Measurements from ENCODE around the gene STARD5. TPM values are rescaled to one million over a fixed set of nuclear protein-coding genes. Genes with fewer than 3 reads are reported as not detected.

STARD5 gene
- total and polyA plus RNA-seq, 2 of the 4 experiments (the other 2 are of a cell fraction), result 5.0 to 22.8 TPM

DNA sequence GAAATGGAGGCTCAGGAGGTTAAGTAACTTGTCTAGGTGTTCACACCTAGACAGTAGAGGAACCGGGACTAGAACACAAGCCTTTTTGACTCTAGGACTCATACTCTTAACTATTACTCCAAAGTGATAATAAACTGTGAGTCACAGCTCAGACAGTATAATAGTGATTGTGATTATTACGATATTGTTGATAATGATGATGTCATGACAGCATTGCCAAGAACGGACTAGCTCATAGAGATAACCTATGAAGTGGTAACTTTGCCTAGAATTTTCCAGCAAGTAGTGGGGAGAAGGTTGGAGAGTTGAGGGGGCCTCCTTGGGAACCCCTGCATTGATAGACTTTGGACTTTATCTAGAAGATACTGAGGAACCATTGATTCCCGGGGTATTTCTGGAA is 34.0 kb downstream of the STARD5 start:
- no CpG with 5 or more reads among the region's 4 CpGs for WGBS, 2 experiments (ENCODE audit: extremely low coverage in 2 of 2, insufficient read length in 1 of 2)
- ChIA-PET POLR2A (ENCODE audit: unreplicated experiment) (no interaction called here), CTCF (no interaction called here)
- Histone ChIP-seq H2AK5ac (ENCODE audit: low read depth, low read length) (no peak overlapping the region), H3K4ac (ENCODE audit: low read depth, low read length) (no peak overlapping the region), H3K9me1 (ENCODE audit: insufficient read depth, low read length) (0 out of 2 replicates have a peak, but pooled peaks cover 11% of the 10 kb centered on the region), H4K8ac (ENCODE audit: low read depth in 2 of 2, low read length in 2 of 2) (no peak overlapping the region), H3K4me3 (ENCODE audit: insufficient read depth, low read depth, low read length) (no peak overlapping the region), H3K23ac (ENCODE audit: low read depth, low read length) (no peak overlapping the region), H2AK9ac (replicated peaks; ENCODE audit: low read depth, low read length, poor library complexity) (no peak overlapping the region), H3K27me3 (ENCODE audit: control insufficient read depth, insufficient read depth, low read length) (no peaks in the 10 kb centered on the region), H3K9ac (ENCODE audit: low read depth, low read length) (no peak overlapping the region), H3K4me2 (ENCODE audit: low read depth, low read length) (no peak overlapping the region), H3K4me1 (ENCODE audit: control insufficient read depth, insufficient read depth, low read length) (no peaks in the 10 kb centered on the region), H4K20me1 (ENCODE audit: insufficient read depth, low read length) (no peaks in the 10 kb centered on the region), H3K56ac (ENCODE audit: extremely low read depth, insufficient read depth, low read length) (no peak overlapping the region), H3K36me3 (ENCODE audit: control insufficient read depth, insufficient read depth, low read length) (peaks cover 22% of the 10 kb centered on the region; the same call in 1 of the 2 replicates), H3K79me1 (ENCODE audit: low read depth in 1 of 2, low read length in 2 of 2) (no peaks in the 10 kb centered on the region), H2AFZ (replicated peaks; ENCODE audit: low read length, poor library complexity) (no peak overlapping the region), H4K5ac (ENCODE audit: low read depth, low read length) (no peak overlapping the region), H3K14ac (replicated peaks; ENCODE audit: low read depth, low read length) (no peak overlapping the region), H2BK120ac (ENCODE audit: low read depth, low read length) (no peak overlapping the region), H3K18ac (ENCODE audit: low read depth, low read length) (no peak overlapping the region), H2BK15ac (ENCODE audit: low read depth, low read length) (no peak overlapping the region), H2BK20ac (ENCODE audit: low read depth, low read length) (no peak overlapping the region), H4K91ac (ENCODE audit: insufficient read depth, low read depth, low read length) (no peak overlapping the region), H2BK5ac (ENCODE audit: low read depth, low read length, poor library complexity, severe bottlenecking) (no peak overlapping the region), H3K9me3 (ENCODE audit: control insufficient read depth, insufficient read depth, low read length) (no peaks in the 10 kb centered on the region), H3K27ac (ENCODE audit: insufficient read depth, low read length) (no peak overlapping the region)
- peak; percentile 38 for DNase-seq
- ATAC-seq (ENCODE audit: low read depth), result no peak
- dilution Hi-C loops (cut with HindIII; ENCODE audit: low sequenced_read_pairs, unreplicated experiment) (no loop called here), intact Hi-C loops (cut with micrococcal nuclease) (no loop called here), in situ Hi-C loops (cut with MboI; ENCODE audit: low sequenced_read_pairs) (no loop called here)
- BruUV-seq (replicated peaks), result no TSS peak
- no peak for TF ChIP-seq MAFK (IDR thresholded peaks at IDR 0.05; ENCODE audit: low read depth, low read length)
- TF ChIP-seq CHD1 (IDR thresholded peaks at IDR 0.05; ENCODE audit: low read depth, low read length), result no peak
- no peak for TF ChIP-seq FOS (IDR thresholded peaks at IDR 0.05; ENCODE audit: low read depth, low read length)
- TF ChIP-seq USF2 (IDR thresholded peaks at IDR 0.05; ENCODE audit: low read depth, low read length), result no peak
- no peak for TF ChIP-seq RAD21 (IDR thresholded peaks at IDR 0.05; ENCODE audit: low read length)
- TF ChIP-seq POLR2A (IDR thresholded peaks at IDR 0.05; ENCODE audit: low read depth, low read length), result no peak
- TF ChIP-seq RCOR1 (IDR thresholded peaks at IDR 0.05; ENCODE audit: insufficient replicate concordance, low read length), result no peak
- TF ChIP-seq SMC3 (IDR thresholded peaks at IDR 0.05; ENCODE audit: low read depth, low read length), result no peak
- TF ChIP-seq MXI1 (IDR thresholded peaks at IDR 0.05; ENCODE audit: borderline replicate concordance, low read depth, low read length), result no peak
- no peak for TF ChIP-seq CEBPB (IDR thresholded peaks at IDR 0.05; ENCODE audit: low read depth, low read length)
- no peak for TF ChIP-seq RFX5 (IDR thresholded peaks at IDR 0.05; ENCODE audit: low read depth, low read length)
- TF ChIP-seq, protein P1, sequence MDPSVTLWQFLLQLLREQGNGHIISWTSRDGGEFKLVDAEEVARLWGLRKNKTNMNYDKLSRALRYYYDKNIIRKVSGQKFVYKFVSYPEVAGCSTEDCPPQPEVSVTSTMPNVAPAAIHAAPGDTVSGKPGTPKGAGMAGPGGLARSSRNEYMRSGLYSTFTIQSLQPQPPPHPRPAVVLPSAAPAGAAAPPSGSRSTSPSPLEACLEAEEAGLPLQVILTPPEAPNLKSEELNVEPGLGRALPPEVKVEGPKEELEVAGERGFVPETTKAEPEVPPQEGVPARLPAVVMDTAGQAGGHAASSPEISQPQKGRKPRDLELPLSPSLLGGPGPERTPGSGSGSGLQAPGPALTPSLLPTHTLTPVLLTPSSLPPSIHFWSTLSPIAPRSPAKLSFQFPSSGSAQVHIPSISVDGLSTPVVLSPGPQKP (IDR thresholded peaks at IDR 0.05; ENCODE audit: borderline replicate concordance, low read depth, low read length), result no peak
- TF ChIP-seq, protein P2, sequence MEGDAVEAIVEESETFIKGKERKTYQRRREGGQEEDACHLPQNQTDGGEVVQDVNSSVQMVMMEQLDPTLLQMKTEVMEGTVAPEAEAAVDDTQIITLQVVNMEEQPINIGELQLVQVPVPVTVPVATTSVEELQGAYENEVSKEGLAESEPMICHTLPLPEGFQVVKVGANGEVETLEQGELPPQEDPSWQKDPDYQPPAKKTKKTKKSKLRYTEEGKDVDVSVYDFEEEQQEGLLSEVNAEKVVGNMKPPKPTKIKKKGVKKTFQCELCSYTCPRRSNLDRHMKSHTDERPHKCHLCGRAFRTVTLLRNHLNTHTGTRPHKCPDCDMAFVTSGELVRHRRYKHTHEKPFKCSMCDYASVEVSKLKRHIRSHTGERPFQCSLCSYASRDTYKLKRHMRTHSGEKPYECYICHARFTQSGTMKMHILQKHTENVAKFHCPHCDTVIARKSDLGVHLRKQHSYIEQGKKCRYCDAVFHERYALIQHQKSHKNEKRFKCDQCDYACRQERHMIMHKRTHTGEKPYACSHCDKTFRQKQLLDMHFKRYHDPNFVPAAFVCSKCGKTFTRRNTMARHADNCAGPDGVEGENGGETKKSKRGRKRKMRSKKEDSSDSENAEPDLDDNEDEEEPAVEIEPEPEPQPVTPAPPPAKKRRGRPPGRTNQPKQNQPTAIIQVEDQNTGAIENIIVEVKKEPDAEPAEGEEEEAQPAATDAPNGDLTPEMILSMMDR (conservative IDR thresholded peaks at IDR 0.05; ENCODE audit: low read depth, low read length), result no peak
- no peak for TF ChIP-seq BHLHE40 (IDR thresholded peaks at IDR 0.05; ENCODE audit: low read depth, low read length)
- TF ChIP-seq MAZ (IDR thresholded peaks at IDR 0.05; ENCODE audit: borderline replicate concordance, low read depth, low read length), result no peak
- no peak for TF ChIP-seq NFE2L2 (IDR thresholded peaks at IDR 0.05; ENCODE audit: low read depth, low read length)

All from IMR-90 (cell line).